Endothelial cell of umbilical vein (primary cell): ENCODE measurements around the gene SSBP3. TPM values are rescaled to one million over a fixed set of nuclear protein-coding genes. Genes with fewer than 3 reads are reported as not detected.
A peak's percentile ranks its signal among the peaks of the same experiment; 100 is the strongest.

Source experiments
- BruUV-seq: library from RNA; stranded (reverse); fragments of 400-500 nt; replicated peaks from 2 replicates; lab custom pipeline; 2021; lab: Mats Ljungman, UMichigan
- CTCF ChIA-PET: fragments of 300-600, 350-600 bp; sonication (Branson Sonifier 250); formaldehyde crosslinking; loops from one replicate; lab custom pipeline; 2021; ENCODE audit warnings: antibody characterized with exemption, inconsistent platforms; lab: Charles Lee
- POLR2A ChIA-PET: fragments of 300-600, 350-600 bp; sonication (Branson Sonifier 250); formaldehyde crosslinking; loops from one replicate; lab custom pipeline; 2021; ENCODE audit warnings: antibody characterized with exemption, inconsistent platforms; lab: Charles Lee
- DNase-seq: peaks from one replicate; pipeline ENCODE4 v3.0.0-alpha.2; 2011; ENCODE audit warnings: low read depth, low spot score
- FAIRE-seq: peaks from 2 replicates; lab custom pipeline; 2011; peaks lifted over from hg19 to GRCh38; lab: Jason Lieb, UNC
- H2AFZ ChIP-seq: 2 replicates; pipeline ENCODE4 v1.6.0; 2012; ENCODE audit warnings: low read depth, low read length, control low read depth, inconsistent platforms
- H3K27ac ChIP-seq: 2 replicates; pipeline ENCODE4 v1.5.1; 2011; ENCODE audit warnings: low read depth, mild to moderate bottlenecking, control low read depth, low read length, moderate library complexity; ENCODE audit not compliant: insufficient read depth
- H3K27me3 ChIP-seq, 2 experiments: 2 replicates each; pipeline versions ENCODE4 v1.6.0 to v1.6.1; 2011; ENCODE audit warnings: low read length in 2 of 2, mixed read lengths in 1 of 2; ENCODE audit not compliant: control insufficient read depth in 2 of 2, insufficient read depth in 2 of 2
- H3K36me3 ChIP-seq, 2 experiments: 2 replicates in 1 of 2; 3 replicates in 1 of 2; pipeline ENCODE4 v1.5.1; 2011; ENCODE audit warnings: low read length in 2 of 2, mild to moderate bottlenecking in 1 of 2, moderate library complexity in 1 of 2; ENCODE audit not compliant: control insufficient read depth in 2 of 2, insufficient read depth in 2 of 2; ENCODE audit errors: extremely low read depth in 1 of 2
- H3K4me1 ChIP-seq: 3 replicates; pipeline ENCODE4 v1.5.1; 2011; ENCODE audit warnings: mild to moderate bottlenecking, low read length; ENCODE audit not compliant: control insufficient read depth, insufficient read depth; ENCODE audit errors: extremely low read depth
- H3K4me2 ChIP-seq: 2 replicates; pipeline ENCODE4 v1.6.1; 2011; ENCODE audit warnings: low read length, control low read depth, mixed read lengths; ENCODE audit not compliant: insufficient read depth
- H3K4me3 ChIP-seq, 3 experiments: fragments of 200-600 bp in 1 of 3; sonication (generic), shearing (Covaris generic) in 1 of 3; replicated peaks in 1 of 3; 2 replicates each; pipeline ENCODE4 v1.5.1; 2011 to 2016; ENCODE audit warnings: control low read depth in 3 of 3, low read length in 3 of 3, mild to moderate bottlenecking in 2 of 3, inconsistent platforms in 1 of 3, low read depth in 1 of 3, moderate library complexity in 1 of 3; ENCODE audit not compliant: insufficient read depth in 1 of 3
- H3K79me2 ChIP-seq: 2 replicates; pipeline ENCODE4 v1.6.0; 2012; ENCODE audit warnings: low read length, inconsistent platforms; ENCODE audit not compliant: control insufficient read depth, insufficient read depth
- H3K9ac ChIP-seq: replicated peaks from 2 replicates; pipeline ENCODE3; 2011; ENCODE audit warnings: low read length, control low read depth; ENCODE audit not compliant: insufficient read depth; ENCODE audit errors: extremely low read depth
- H3K9me1 ChIP-seq: replicated peaks from 3 replicates; pipeline ENCODE4 v1.6.0; 2011; ENCODE audit warnings: mild to moderate bottlenecking, low read length; ENCODE audit not compliant: control insufficient read depth, insufficient read depth; ENCODE audit errors: extremely low read depth
- H3K9me3 ChIP-seq: replicated peaks from 2 replicates; pipeline ENCODE4 v1.5.1; 2012; ENCODE audit warnings: low read length, inconsistent platforms; ENCODE audit not compliant: control insufficient read depth, insufficient read depth
- H4K20me1 ChIP-seq: replicated peaks from 2 replicates; pipeline ENCODE3; 2011; ENCODE audit warnings: mild to moderate bottlenecking, low read length; ENCODE audit not compliant: control insufficient read depth, insufficient read depth; ENCODE audit errors: extremely low read depth
- EZH2 ChIP-seq: IDR thresholded peaks from 2 replicates; pipeline ENCODE4 v1.6.1; 2012; ENCODE audit warnings: borderline replicate concordance, low read depth, mild to moderate bottlenecking, moderate library complexity, low read length, inconsistent platforms; ENCODE audit not compliant: severe bottlenecking
- FOS ChIP-seq: IDR thresholded peaks from 2 replicates; pipeline ENCODE4 v1.6.1; 2011; ENCODE audit warnings: mild to moderate bottlenecking, low read length, moderate library complexity, borderline replicate concordance; ENCODE audit not compliant: insufficient read depth
- GATA2 ChIP-seq: IDR thresholded peaks from 2 replicates; pipeline ENCODE4 v1.7.0; 2011; ENCODE audit warnings: low read depth, mild to moderate bottlenecking, moderate library complexity, mixed read lengths, low read length; ENCODE audit not compliant: insufficient read length, insufficient read depth
- JUN ChIP-seq: IDR thresholded peaks from 2 replicates; pipeline ENCODE4 v1.6.1; 2011; ENCODE audit warnings: borderline replicate concordance, low read depth; ENCODE audit not compliant: insufficient read length, insufficient read depth
- MYC ChIP-seq: IDR thresholded peaks from one replicate; pipeline ENCODE4 v1.6.1; 2011; ENCODE audit warnings: mild to moderate bottlenecking, low read depth, low read length
- POLR2A ChIP-seq: IDR thresholded peaks from 2 replicates; pipeline ENCODE4 v1.6.1; 2012; ENCODE audit warnings: low read depth, mild to moderate bottlenecking, control low read depth, low read length
- POLR2AphosphoS5 ChIP-seq: IDR thresholded peaks from 2 replicates; pipeline ENCODE4 v1.6.1; 2012; ENCODE audit warnings: low read depth, mild to moderate bottlenecking, control low read depth, low read length, moderate library complexity; ENCODE audit not compliant: insufficient read depth
- dilution Hi-C: fragments of 300-500 bp; cut with MboI; formaldehyde crosslinking; loops from one replicate; pipeline ENCODE4 v1.15.0; 2019; ENCODE audit warnings: low sequenced_read_pairs; ENCODE audit not compliant: extremely low pct_ligation_motif_present
- intact Hi-C: fragments of 100-400 bp; cut with micrococcal nuclease; formaldehyde crosslinking; loops from one replicate; pipeline ENCODE4 v1.10.0; 2022
- polyA plus RNA-seq, 4 experiments: library from polyadenylated mRNA; depleted of rRNA in 3 of 4; stranded (reverse) in 3 of 4; unstranded in 1 of 4; fragments of >200 nt; gene quantifications; 2 replicates each; pipeline versions ENCODE4 v1.2.1 to v1.2.3, GENCODE V29; 2011 to 2012; ENCODE audit warnings: missing spikeins in 1 of 4
- total RNA-seq: library from RNA; stranded (reverse); gene quantifications from 2 replicates; pipeline ENCODE4 v1.2.3, GENCODE V29; 2021
- TF ChIP-seq, protein P1 (sequence below): IDR thresholded peaks from 2 replicates; pipeline ENCODE4 v1.6.1; 2011; ENCODE audit not compliant: insufficient read depth, insufficient read length
- TF ChIP-seq, protein P2 (sequence below), 2 donors: IDR thresholded peaks; 1 replicate in 1 of 2; 2 replicates in 1 of 2; pipeline ENCODE4 v1.5.1; 2011; ENCODE audit warnings: low read length in 2 of 2, mild to moderate bottlenecking in 2 of 2, moderate library complexity in 2 of 2, control low read depth in 1 of 2, inconsistent platforms in 1 of 2, low read depth in 1 of 2; ENCODE audit not compliant: insufficient read depth in 1 of 2; ENCODE audit errors: extremely low read depth in 1 of 2

Gene SSBP3
- total and polyA plus RNA-seq, 2 donors (not counting 3 experiments of a cell fraction or from before 2014, with no cell fraction given), result 44.9 to 59.4 TPM

DNA sequence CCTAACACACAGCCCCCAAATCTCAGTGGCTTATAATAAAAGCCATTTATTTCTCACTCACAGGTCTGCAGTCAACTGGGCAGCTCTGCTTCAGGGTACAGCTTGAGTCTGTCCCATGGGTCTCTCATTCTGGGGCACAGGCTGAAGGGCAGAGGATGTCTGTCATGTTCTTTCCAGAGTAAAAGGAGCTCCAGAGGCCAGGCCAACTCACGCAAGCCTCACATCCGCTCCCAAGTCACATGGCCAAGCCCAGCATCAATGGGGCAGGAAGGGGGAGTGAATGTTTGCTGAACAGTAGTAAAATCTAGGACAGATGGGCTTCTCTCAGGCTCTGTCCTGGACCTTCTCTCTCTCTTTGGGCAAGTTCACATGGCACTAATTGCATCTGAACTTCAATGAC lies 7.1 kb upstream of the SSBP3 start:
- no peaks in the 10 kb centered on the region for H3K9me3 ChIP-seq
- intact Hi-C loops (loop anchor here (2.0 kb wide), 1 partner anchor 52 kb away; no protein-coding TSS in a partner anchor), dilution Hi-C loops (no loop called here)
- H3K9me1 ChIP-seq, result no peaks in the 10 kb centered on the region
- H3K4me3 ChIP-seq, result no peak overlapping the region
- peak overlapping the region; percentile 20 for H3K9ac ChIP-seq
- BruUV-seq, result no TSS peak
- no peaks in the 10 kb centered on the region for H4K20me1 ChIP-seq
- ChIA-PET POLR2A (interaction anchor here (1.4 kb wide), 1 partner anchor 50 kb away, joined by 4 read pairs; no protein-coding TSS in a partner anchor), CTCF (interaction anchor here (1.0 to 2.6 kb wide), 9 partner anchors 8 to 292 kb away, joined by 3 to 14 read pairs (median 4); no protein-coding TSS in a partner anchor)
- TF ChIP-seq, protein P1, sequence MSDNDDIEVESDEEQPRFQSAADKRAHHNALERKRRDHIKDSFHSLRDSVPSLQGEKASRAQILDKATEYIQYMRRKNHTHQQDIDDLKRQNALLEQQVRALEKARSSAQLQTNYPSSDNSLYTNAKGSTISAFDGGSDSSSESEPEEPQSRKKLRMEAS, result peak; percentile 90
- TF ChIP-seq, protein P2, sequence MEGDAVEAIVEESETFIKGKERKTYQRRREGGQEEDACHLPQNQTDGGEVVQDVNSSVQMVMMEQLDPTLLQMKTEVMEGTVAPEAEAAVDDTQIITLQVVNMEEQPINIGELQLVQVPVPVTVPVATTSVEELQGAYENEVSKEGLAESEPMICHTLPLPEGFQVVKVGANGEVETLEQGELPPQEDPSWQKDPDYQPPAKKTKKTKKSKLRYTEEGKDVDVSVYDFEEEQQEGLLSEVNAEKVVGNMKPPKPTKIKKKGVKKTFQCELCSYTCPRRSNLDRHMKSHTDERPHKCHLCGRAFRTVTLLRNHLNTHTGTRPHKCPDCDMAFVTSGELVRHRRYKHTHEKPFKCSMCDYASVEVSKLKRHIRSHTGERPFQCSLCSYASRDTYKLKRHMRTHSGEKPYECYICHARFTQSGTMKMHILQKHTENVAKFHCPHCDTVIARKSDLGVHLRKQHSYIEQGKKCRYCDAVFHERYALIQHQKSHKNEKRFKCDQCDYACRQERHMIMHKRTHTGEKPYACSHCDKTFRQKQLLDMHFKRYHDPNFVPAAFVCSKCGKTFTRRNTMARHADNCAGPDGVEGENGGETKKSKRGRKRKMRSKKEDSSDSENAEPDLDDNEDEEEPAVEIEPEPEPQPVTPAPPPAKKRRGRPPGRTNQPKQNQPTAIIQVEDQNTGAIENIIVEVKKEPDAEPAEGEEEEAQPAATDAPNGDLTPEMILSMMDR (IDR thresholded peaks at IDR 0.05; ENCODE audit: extremely low read depth in 1 of 2, insufficient read depth in 1 of 2, low read depth in 1 of 2, low read length in 2 of 2), result no peak
- no peak for TF ChIP-seq MYC
- no peak for TF ChIP-seq EZH2
- peak; percentile 54 for TF ChIP-seq FOS
- no peak for TF ChIP-seq GATA2
- peak; percentile 67 for TF ChIP-seq POLR2A
- TF ChIP-seq POLR2AphosphoS5, result peak; percentile 59
- TF ChIP-seq JUN, result no peak
- H3K36me3 ChIP-seq, result no peaks in the 10 kb centered on the region
- H3K27ac ChIP-seq, result peak overlapping the region; percentile 58
- H3K27me3 ChIP-seq, result peaks cover 0 to 2% of the 10 kb centered on the region in 2 experiments
- peak; percentile 98 for FAIRE-seq
- no peaks in the 10 kb centered on the region for H3K79me2 ChIP-seq
- peak overlapping the region; percentile 54 for H3K4me2 ChIP-seq
- peak; percentile 72 for DNase-seq
- peak overlapping the region; percentile 77 for H2AFZ ChIP-seq
- peaks cover 19% of the 10 kb centered on the region for H3K4me1 ChIP-seq
